ENCODE results near the gene ABCA12. TPM values are rescaled to one million over a fixed set of nuclear protein-coding genes. Genes with fewer than 3 reads are reported as not detected.

Gene ABCA12
- total RNA-seq, 2 experiments from 2014 or later = not detected

GRCh38 chr2:215105607-215106354 is 32.6 kb downstream of the ABCA12 start:
- H3K9me3 Mint-ChIP-seq = no peaks in the 10 kb centered on the region
- H3K4me3 Mint-ChIP-seq = no peak overlapping the region
- no peaks in the 10 kb centered on the region for H3K4me1 Mint-ChIP-seq
- no peak overlapping the region for H3K27ac Mint-ChIP-seq
- no peaks in the 10 kb centered on the region for H3K27me3 Mint-ChIP-seq
- no peaks in the 10 kb centered on the region for H3K36me3 Mint-ChIP-seq (ENCODE audit: low read depth)
- DNase-seq = no peak
- ChIA-PET POLR2A (no interaction called here), CTCF (no interaction called here)

DNA sequence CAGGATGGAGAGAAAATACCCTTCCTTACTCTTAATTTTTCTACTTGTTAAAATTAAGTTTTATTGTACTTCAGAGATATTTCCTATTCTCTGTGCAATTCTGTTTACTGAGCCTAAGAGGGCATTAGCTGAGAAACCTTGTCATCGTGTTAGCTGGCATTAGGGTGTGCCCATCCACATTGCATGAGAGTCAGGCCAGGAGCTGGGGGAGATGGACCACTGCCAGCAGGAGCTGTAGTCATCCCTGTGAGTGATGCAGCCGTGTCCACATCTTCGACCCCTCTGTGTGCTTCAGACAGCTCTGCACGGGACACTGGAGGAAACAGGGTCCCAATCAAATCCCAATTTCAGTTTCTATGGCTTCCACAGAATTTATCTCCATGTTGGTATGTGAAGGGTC is 34.2 kb downstream of the ABCA12 start:
- no peaks in the 10 kb centered on the region for H3K4me1 Mint-ChIP-seq
- ChIA-PET CTCF (no interaction called here), POLR2A (no interaction called here)
- no peaks in the 10 kb centered on the region for H3K9me3 Mint-ChIP-seq
- no peaks in the 10 kb centered on the region for H3K36me3 Mint-ChIP-seq (ENCODE audit: low read depth)
- DNase-seq = no peak
- no peak overlapping the region for H3K4me3 Mint-ChIP-seq
- no peak overlapping the region for H3K27ac Mint-ChIP-seq
- H3K27me3 Mint-ChIP-seq = no peaks in the 10 kb centered on the region

- Mint-ChIP-seq H3K9me3 (no peaks in the 10 kb centered on the region), H3K4me1 (no peaks in the 10 kb centered on the region), H3K36me3 (ENCODE audit: low read depth) (no peaks in the 10 kb centered on the region), H3K27me3 (no peaks in the 10 kb centered on the region), H3K4me3 (no peak overlapping the region), H3K27ac (no peak overlapping the region)
- POLR2A ChIA-PET = no interaction called here
- CTCF ChIA-PET = no interaction called here
- DNase-seq = no peak
Measured at GRCh38 chr2:215098875-215099274, 39.6 kb downstream of the ABCA12 start.

DNA sequence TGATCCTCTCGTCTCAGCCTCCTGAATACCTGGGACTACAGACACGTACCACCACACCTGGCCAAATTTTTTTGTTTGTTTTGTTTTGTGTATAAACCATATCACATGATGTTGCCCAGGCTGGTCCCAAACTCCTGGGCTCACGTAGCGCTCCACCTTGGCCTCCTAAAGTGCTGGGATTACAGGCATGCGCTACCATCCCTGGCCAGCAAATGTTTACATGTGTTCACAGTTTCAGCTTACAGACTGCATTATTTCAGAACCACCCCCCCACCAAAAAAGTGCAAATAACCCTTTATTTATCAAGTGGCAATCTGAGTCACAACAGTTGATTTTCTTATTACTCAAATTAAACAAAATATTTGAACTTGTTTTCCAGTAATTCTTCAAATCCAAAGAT is 54.3 kb downstream of the ABCA12 start:
- Mint-ChIP-seq H3K36me3 (ENCODE audit: low read depth) (no peaks in the 10 kb centered on the region), H3K27ac (no peak overlapping the region), H3K4me3 (no peak overlapping the region), H3K9me3 (no peaks in the 10 kb centered on the region), H3K27me3 (no peaks in the 10 kb centered on the region), H3K4me1 (no peaks in the 10 kb centered on the region)
- POLR2A ChIA-PET = no interaction called here
- CTCF ChIA-PET = no interaction called here
- DNase-seq = no peak

DNA sequence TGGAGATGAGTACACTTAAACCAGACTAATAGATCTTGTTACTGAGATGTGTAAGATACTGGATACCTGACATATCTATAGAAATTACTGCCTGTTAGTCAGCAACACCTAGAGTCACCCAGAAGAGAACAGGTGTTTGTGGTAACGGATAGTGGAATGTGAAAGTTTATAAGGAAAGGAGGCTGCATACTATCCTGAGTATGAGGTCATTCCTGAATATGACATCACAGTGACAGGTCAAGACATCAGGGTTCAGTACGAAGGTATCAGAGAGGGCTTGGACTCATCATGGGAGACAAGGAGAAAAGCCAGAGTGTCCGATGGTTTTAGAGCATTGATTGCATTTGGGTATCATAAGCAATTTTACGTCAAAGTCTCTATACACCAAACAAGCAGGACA is 55.3 kb downstream of the ABCA12 start:
- Mint-ChIP-seq H3K27ac (no peak overlapping the region), H3K4me1 (no peaks in the 10 kb centered on the region), H3K27me3 (no peaks in the 10 kb centered on the region), H3K36me3 (ENCODE audit: low read depth) (no peaks in the 10 kb centered on the region), H3K4me3 (no peak overlapping the region), H3K9me3 (no peaks in the 10 kb centered on the region)
- ChIA-PET POLR2A (no interaction called here), CTCF (no interaction called here)
- DNase-seq = no peak

DNA sequence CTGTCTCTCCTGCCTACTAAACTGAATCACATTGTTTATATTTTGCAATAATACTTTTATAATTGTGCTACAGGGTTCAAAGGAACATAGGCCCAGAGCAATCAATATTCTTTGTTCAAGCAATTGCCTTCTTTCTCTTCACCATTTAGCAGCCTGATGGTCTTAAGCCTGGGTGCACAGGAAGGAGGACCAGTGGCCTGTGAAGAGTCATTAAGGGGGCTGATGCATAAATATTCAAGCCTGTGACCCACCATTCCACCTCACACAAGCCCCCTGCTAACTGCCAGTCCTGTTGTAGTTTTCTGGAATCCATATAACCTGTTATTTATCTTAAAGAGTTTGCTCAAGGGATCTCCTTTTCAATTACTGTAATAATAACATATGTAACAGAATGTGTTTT is 56.0 kb downstream of the ABCA12 start:
- ChIA-PET POLR2A (no interaction called here), CTCF (no interaction called here)
- no peaks in the 10 kb centered on the region for H3K27me3 Mint-ChIP-seq
- no peak overlapping the region for H3K27ac Mint-ChIP-seq
- no peaks in the 10 kb centered on the region for H3K9me3 Mint-ChIP-seq
- no peak for DNase-seq
- no peak overlapping the region for H3K4me3 Mint-ChIP-seq
- H3K4me1 Mint-ChIP-seq = no peaks in the 10 kb centered on the region
- no peaks in the 10 kb centered on the region for H3K36me3 Mint-ChIP-seq (ENCODE audit: low read depth)

- Mint-ChIP-seq H3K27me3 (no peaks in the 10 kb centered on the region), H3K4me1 (no peaks in the 10 kb centered on the region), H3K4me3 (no peak overlapping the region), H3K9me3 (no peaks in the 10 kb centered on the region), H3K27ac (no peak overlapping the region), H3K36me3 (ENCODE audit: low read depth) (no peaks in the 10 kb centered on the region)
- no peak for DNase-seq
- ChIA-PET CTCF (no interaction called here), POLR2A (no interaction called here)
Measured at GRCh38 chr2:215080545-215080944, 57.9 kb downstream of the ABCA12 start.

- H3K4me3 Mint-ChIP-seq = no peak overlapping the region
- H3K9me3 Mint-ChIP-seq = no peaks in the 10 kb centered on the region
- ChIA-PET CTCF (no interaction called here), POLR2A (no interaction called here)
- no peaks in the 10 kb centered on the region for H3K27me3 Mint-ChIP-seq
- DNase-seq = no peak
- no peak overlapping the region for H3K27ac Mint-ChIP-seq
- no peaks in the 10 kb centered on the region for H3K36me3 Mint-ChIP-seq (ENCODE audit: low read depth)
- no peaks in the 10 kb centered on the region for H3K4me1 Mint-ChIP-seq
Measured at GRCh38 chr2:215071676-215072075, 66.8 kb downstream of the ABCA12 start.

DNA sequence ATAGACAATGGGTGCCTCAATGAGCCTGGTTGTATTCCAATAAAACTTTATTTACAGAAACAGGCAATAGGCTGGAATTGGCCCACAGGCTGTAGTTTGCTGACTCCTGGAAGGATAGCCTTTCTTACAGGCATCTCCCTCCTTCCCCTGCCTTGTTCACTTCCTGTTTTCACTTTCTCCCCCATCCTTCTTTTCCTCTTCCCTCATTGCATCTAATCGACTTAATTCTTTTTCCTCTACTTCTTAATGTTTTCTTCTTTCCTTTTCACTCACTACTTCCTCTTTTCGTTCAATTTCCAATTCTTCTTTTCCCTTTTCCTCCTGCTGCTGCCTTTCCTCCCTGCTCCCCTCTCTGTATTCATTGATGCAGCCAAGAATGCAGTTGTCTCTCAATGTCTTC is 70.0 kb downstream of the ABCA12 start:
- ChIA-PET POLR2A (no interaction called here), CTCF (no interaction called here)
- Mint-ChIP-seq H3K4me3 (no peak overlapping the region), H3K9me3 (no peaks in the 10 kb centered on the region), H3K4me1 (no peaks in the 10 kb centered on the region), H3K36me3 (ENCODE audit: low read depth) (no peaks in the 10 kb centered on the region), H3K27ac (no peak overlapping the region), H3K27me3 (no peaks in the 10 kb centered on the region)
- no peak for DNase-seq

DNA sequence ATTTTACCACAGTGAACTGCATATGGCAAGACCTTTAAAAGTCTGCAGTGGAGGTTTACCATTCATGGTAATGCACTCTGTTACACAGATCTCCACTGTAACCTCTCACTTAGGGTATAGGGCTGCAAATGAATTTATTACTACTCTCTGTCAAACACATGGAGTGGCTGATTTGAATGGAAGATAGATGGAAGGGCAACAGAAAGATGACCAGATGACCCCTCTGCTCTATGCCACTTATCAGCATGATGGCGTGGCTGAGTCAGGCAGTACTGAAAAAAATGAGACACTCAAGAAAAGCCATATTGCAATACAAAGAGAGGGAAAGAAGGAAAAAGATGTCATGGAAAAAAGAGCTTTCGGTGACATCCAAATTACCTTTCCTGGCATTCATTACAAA is 72.3 kb downstream of the ABCA12 start:
- POLR2A ChIA-PET = no interaction called here
- CTCF ChIA-PET = no interaction called here
- no peak overlapping the region for H3K4me3 Mint-ChIP-seq
- no peaks in the 10 kb centered on the region for H3K4me1 Mint-ChIP-seq
- no peaks in the 10 kb centered on the region for H3K9me3 Mint-ChIP-seq
- no peak for DNase-seq
- H3K27me3 Mint-ChIP-seq = no peaks in the 10 kb centered on the region
- H3K36me3 Mint-ChIP-seq (ENCODE audit: low read depth) = no peaks in the 10 kb centered on the region
- no peak overlapping the region for H3K27ac Mint-ChIP-seq

DNA sequence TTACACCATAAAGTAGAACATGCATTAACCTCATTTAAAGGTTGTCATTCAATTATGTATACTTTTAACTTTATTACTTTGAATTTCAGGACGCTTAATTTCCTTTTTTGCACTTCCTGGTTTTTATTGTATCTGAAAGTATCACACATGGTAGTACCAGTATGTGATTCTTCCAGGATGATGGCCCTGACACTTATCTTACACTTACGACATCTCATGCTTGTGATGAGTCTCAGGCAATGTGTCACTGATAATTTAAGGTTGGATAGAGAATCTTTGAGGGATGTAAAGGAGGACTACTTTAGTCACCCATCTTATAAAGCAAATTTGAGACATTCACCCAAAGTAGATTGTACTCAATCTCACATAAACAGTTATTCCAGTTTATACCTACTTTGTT is 74.9 kb downstream of the ABCA12 start:
- Mint-ChIP-seq H3K9me3 (no peaks in the 10 kb centered on the region), H3K4me1 (no peaks in the 10 kb centered on the region), H3K4me3 (no peak overlapping the region), H3K27me3 (no peaks in the 10 kb centered on the region), H3K27ac (no peak overlapping the region), H3K36me3 (ENCODE audit: low read depth) (no peaks in the 10 kb centered on the region)
- ChIA-PET POLR2A (no interaction called here), CTCF (no interaction called here)
- no peak for DNase-seq

- no peaks in the 10 kb centered on the region for H3K36me3 Mint-ChIP-seq (ENCODE audit: low read depth)
- no peak overlapping the region for H3K27ac Mint-ChIP-seq
- no peaks in the 10 kb centered on the region for H3K4me1 Mint-ChIP-seq
- H3K9me3 Mint-ChIP-seq = no peaks in the 10 kb centered on the region
- H3K4me3 Mint-ChIP-seq = no peak overlapping the region
- ChIA-PET POLR2A (no interaction called here), CTCF (no interaction called here)
- H3K27me3 Mint-ChIP-seq = no peaks in the 10 kb centered on the region
- DNase-seq = no peak
Measured at GRCh38 chr2:215060861-215061536, 77.4 kb downstream of the ABCA12 start.

DNA sequence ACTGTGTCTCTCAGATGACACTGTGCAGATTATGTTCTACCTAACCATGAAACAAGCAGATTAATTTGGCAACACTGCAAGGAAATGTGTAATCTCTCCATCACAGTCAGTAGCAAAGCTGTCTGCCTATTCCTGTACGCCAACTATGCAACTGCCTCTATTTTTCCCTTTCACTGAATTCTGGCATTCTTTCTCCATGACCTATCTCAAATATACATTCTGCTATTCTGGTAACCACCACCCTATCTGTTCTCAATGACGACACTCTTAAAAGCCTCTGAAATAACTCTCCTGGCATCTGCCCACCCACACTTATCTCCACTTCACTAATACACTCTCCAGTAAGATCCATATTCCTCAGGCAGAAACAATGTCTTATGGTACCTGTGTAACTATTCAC is 78.7 kb downstream of the ABCA12 start:
- no peaks in the 10 kb centered on the region for H3K27me3 Mint-ChIP-seq
- ChIA-PET POLR2A (no interaction called here), CTCF (no interaction called here)
- no peak overlapping the region for H3K27ac Mint-ChIP-seq
- H3K36me3 Mint-ChIP-seq (ENCODE audit: low read depth) = no peaks in the 10 kb centered on the region
- H3K9me3 Mint-ChIP-seq = no peaks in the 10 kb centered on the region
- no peaks in the 10 kb centered on the region for H3K4me1 Mint-ChIP-seq
- no peak for DNase-seq
- no peak overlapping the region for H3K4me3 Mint-ChIP-seq

GRCh38 chr2:215055891-215056290 is 82.5 kb downstream of the ABCA12 start:
- CTCF ChIA-PET = no interaction called here
- H3K27ac Mint-ChIP-seq = no peak overlapping the region

More at GRCh38 chr2:215055891-215056290, 82.5 kb downstream of the ABCA12 start:
- POLR2A ChIA-PET = no interaction called here
- no peak for DNase-seq
- H3K9me3 Mint-ChIP-seq = no peaks in the 10 kb centered on the region
- no peak overlapping the region for H3K4me3 Mint-ChIP-seq
- no peaks in the 10 kb centered on the region for H3K4me1 Mint-ChIP-seq
- no peaks in the 10 kb centered on the region for H3K36me3 Mint-ChIP-seq (ENCODE audit: low read depth)
- H3K27me3 Mint-ChIP-seq = no peaks in the 10 kb centered on the region

Measured in activated CD4-positive, alpha-beta memory T cell treated with anti-CD3 and anti-CD28 coated beads, Interleukin-2, amount 10 ng/mL, durations not matched to agents 7 days and 5 days (primary cell).